LNCaP clone FGC (cell line): Measurements from ENCODE around the gene SAMD4B.
A peak's percentile ranks its signal among the peaks of the same experiment; 100 is the strongest.

ENCODE experiments used
- DNase-seq: peaks from one replicate; pipeline ENCODE4 v3.0.0-alpha.2; 2011; ENCODE audit warnings: low read depth
- H3K4me3 ChIP-seq: 2 replicates; pipeline ENCODE4 v1.5.1; 2011; ENCODE audit warnings: mild to moderate bottlenecking, low read depth, low read length, control low read depth
- TF ChIP-seq, protein P1 (sequence below): IDR thresholded peaks from 2 replicates; pipeline ENCODE4 v1.5.1; 2012; ENCODE audit warnings: mild to moderate bottlenecking; ENCODE audit not compliant: control insufficient read depth, insufficient read depth; ENCODE audit errors: extremely low read depth

SAMD4B gene

GRCh38 chr19:39413272-39413910, 71.2 kb downstream of the SAMD4B start:
- TF ChIP-seq, protein P1, sequence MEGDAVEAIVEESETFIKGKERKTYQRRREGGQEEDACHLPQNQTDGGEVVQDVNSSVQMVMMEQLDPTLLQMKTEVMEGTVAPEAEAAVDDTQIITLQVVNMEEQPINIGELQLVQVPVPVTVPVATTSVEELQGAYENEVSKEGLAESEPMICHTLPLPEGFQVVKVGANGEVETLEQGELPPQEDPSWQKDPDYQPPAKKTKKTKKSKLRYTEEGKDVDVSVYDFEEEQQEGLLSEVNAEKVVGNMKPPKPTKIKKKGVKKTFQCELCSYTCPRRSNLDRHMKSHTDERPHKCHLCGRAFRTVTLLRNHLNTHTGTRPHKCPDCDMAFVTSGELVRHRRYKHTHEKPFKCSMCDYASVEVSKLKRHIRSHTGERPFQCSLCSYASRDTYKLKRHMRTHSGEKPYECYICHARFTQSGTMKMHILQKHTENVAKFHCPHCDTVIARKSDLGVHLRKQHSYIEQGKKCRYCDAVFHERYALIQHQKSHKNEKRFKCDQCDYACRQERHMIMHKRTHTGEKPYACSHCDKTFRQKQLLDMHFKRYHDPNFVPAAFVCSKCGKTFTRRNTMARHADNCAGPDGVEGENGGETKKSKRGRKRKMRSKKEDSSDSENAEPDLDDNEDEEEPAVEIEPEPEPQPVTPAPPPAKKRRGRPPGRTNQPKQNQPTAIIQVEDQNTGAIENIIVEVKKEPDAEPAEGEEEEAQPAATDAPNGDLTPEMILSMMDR: no peak
- H3K4me3 ChIP-seq: peak overlapping the region; percentile 82
- DNase-seq: no peak

GRCh38 chr19:39413911-39414608, 71.8 kb downstream of the SAMD4B start:
- no peak for DNase-seq
- TF ChIP-seq, protein P1: 0 out of 2 replicates have a peak, but pooled peaks have one; percentile 9
- no peak overlapping the region for H3K4me3 ChIP-seq

GRCh38 chr19:39415111-39416046, 73.2 kb downstream of the SAMD4B start:
- no peak for DNase-seq
- TF ChIP-seq, protein P1: no peak
- H3K4me3 ChIP-seq: no peak overlapping the region

DNA sequence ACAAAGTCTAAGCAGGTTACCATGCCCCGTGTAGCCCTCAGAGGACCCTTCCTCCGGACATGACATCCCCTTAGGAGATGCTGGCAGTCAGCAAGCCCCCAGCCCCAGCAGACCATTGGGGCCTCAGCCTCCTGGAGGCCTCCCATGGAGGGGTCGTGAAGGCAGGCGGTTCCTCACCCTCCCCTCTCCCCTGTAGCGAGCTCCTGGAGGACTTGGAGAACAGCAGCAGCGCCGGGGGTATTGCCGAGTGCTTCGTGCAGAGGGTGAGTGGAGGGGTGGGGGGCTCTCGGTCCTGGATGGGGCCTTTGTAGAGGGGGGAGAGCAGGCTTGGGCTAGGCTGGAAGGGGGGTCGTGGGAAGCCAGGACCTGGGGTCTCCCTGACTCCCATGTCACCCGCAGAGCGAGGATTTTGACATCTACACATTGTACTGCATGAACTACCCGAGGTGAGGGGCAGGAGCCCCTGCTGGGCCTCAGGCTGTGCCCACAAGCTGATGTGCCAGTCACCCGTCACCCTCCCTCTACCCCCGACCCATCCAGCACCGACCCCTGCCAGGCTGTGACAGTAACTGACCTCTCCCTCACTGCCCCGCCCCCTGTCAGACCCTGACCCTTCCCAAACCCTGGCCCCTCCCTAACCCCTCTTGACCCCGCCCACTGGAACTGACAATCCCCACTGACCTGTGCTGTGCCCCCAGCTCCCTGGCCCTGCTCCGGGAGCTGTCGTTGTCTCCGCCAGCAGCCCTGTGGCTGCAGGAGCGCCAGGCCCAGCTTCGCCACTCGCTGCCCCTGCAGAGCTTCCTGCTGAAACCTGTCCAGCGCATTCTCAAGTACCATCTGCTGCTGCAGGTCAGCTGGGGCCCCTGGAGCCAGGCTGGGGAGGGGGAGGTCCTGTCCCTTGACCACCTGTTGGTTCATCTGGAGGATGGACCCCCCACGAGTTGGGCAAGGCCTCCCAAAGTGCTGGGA, 74.2 kb downstream of the SAMD4B start:
- no peak overlapping the region for H3K4me3 ChIP-seq
- DNase-seq: no peak
- TF ChIP-seq, protein P1: no peak

GRCh38 chr19:39417463-39418181, 75.4 kb downstream of the SAMD4B start:
- no peak for DNase-seq
- H3K4me3 ChIP-seq: no peak overlapping the region
- TF ChIP-seq, protein P1: no peak
